Measurements from ENCODE around the gene SLC16A3. TPM values are rescaled to one million over a fixed set of nuclear protein-coding genes. Genes with fewer than 3 reads are reported as not detected.

Gene SLC16A3
- total RNA-seq = 224 and 509 TPM in 2 replicates

DNA sequence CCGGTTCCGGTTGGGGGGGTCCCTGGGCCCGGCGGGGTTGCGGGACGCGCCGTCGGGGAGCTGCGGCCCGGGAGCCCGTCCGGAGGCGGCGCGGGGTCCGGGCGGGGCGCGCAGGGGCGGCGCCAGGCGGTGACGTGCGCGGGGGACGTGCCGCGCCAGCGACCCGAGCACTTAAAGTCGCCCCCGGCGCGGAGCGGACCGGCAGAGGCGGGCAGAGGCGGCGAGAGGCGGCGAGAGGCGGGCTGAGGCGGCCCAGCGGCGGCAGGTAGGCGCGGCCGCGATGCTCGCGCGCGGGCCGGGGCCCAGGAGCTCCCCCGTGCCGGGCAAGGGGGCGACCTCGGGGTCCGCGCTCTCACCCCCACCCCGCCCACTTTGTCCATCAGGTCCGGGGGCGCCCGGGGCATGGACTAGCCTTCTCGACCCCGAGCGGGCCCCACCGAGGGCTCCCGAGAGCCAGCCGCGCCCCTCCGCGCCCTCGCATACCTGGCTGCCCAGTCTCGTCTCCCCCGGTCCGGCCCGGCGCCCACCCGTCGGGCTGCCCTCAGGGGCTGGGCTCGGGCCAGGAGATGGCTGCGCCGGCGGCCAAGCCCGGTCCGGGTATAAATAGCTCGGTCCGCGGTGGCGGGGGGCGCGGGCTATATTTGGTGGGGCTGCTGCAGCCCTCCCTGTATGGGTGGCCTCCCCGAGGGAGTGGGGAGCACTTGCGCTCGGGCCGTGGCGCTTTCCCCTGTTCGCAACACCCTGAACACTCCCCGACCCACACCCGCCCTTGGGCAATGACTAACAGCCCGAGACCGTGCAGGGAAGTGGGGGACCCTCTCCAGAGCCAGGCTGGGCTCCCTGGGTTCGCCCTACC lies at the start of gene SLC16A3:
TSS of gene SLC16A3 (plus strand) at position 201 of the 856 bp plus-strand sequence. CDS start 6,967 bp downstream, outside the sequence.

GRCh38 chr17:82212331-82213250 lies 16.3 kb upstream of the SLC16A3 start, which contains the start of gene CCDC57:
Gene CCDC57 (minus strand): TSS chr17:82212842. CDS start chr17:82201944, 10,898 bp downstream.

GRCh38 chr17:82273327-82274133 lies 44.7 kb downstream of the SLC16A3 start, which contains the start of gene CSNK1D:
Gene CSNK1D (minus strand): TSS chr17:82273700. CDS start chr17:82273381, 319 bp downstream.

Other genes with a start within 250 kb of the SLC16A3 start
- gene CENPX, start 206.2 kb upstream of the SLC16A3 start, total RNA-seq = 29.1 and 76.7 TPM in 2 replicates
- gene LRRC45, start 205.7 kb upstream of the SLC16A3 start, total RNA-seq = 9.8 and 15.6 TPM in 2 replicates
- gene RAC3, start 197.4 kb upstream of the SLC16A3 start, total RNA-seq = 25.0 and 38.6 TPM in 2 replicates
- gene DCXR, start 191.3 kb upstream of the SLC16A3 start, total RNA-seq = 79.3 and 86.3 TPM in 2 replicates
- gene RFNG, start 177.2 kb upstream of the SLC16A3 start, total RNA-seq = 46.9 and 63.2 TPM in 2 replicates
- 116 and 126 TPM in 2 replicates for gene GPS1, start 177.1 kb upstream of the SLC16A3 start, total RNA-seq
- gene DUS1L, start 163.2 kb upstream of the SLC16A3 start, total RNA-seq = 30.9 and 37.4 TPM in 2 replicates
- gene FASN, start 130.8 kb upstream of the SLC16A3 start, total RNA-seq = 57.2 and 289 TPM in 2 replicates
- gene CCDC57, start 16.2 kb upstream of the SLC16A3 start, total RNA-seq = 6.9 and 16.5 TPM in 2 replicates
- gene CSNK1D, start 44.7 kb downstream of the SLC16A3 start, total RNA-seq = 41.8 and 136 TPM in 2 replicates
- gene CD7, start 88.6 kb downstream of the SLC16A3 start, total RNA-seq = 2.2 and 14.8 TPM in 2 replicates
- 4.9 and 21.3 TPM in 2 replicates for gene SECTM1, start 104.7 kb downstream of the SLC16A3 start, total RNA-seq
- not detected in 2 replicates for gene TEX19, start 130.2 kb downstream of the SLC16A3 start, total RNA-seq
- gene UTS2R, start 142.7 kb downstream of the SLC16A3 start, total RNA-seq = 0.13 and 0.88 TPM in 2 replicates
- 10.6 and 15.3 TPM in 2 replicates for gene HEXD, start 189.3 kb downstream of the SLC16A3 start, total RNA-seq
- gene OGFOD3, start 189.5 kb downstream of the SLC16A3 start, total RNA-seq = 34.5 and 55.1 TPM in 2 replicates
- gene CYBC1, start 221.7 kb downstream of the SLC16A3 start, total RNA-seq = 57.3 and 126 TPM in 2 replicates
- 50.0 and 90.9 TPM in 2 replicates for gene NARF, start 229.7 kb downstream of the SLC16A3 start, total RNA-seq